ENCODE measurements around the gene DISC1. TPM values are rescaled to one million over a fixed set of nuclear protein-coding genes. Genes with fewer than 3 reads are reported as not detected.

Gene DISC1
- total and polyA plus RNA-seq, 2 experiments from 2014 or later: 0.43 to 1.2 TPM

DNA sequence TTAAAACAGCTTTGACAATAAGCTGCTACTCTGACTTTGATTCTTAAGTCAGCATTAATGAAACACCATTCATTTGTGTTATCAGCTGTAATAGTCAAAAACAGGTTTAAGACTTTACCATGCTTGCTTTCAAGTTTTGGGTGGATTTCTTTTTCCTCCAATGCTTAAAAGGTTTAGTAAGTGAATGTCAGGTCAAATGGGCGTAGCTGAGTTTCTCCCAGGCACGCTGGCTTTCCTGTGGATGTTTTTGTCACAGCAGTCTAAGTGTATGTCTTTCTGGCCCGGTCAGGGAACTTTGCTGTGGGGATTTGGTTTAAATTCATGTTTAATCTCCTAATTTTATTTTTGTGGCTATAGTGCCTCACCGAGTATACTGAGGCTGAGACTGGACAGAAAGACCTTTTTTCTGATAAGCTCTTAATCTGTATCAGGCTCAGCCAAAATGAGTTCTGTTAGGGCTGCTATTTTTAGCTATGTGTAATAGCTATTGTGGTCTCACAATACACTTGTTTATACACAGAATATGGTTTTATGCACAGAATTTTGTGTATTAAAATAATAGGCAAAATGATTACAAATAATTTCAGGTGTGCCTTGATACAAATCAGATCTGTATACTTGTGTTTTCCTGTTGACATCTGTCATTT, 292.8 kb downstream of the DISC1 start:
- 72 to 76% methylated on average over 4 of the region's 4 CpGs for WGBS, 2 experiments (ENCODE audit: low coverage in 1 of 2, low lambda C conversion rate in 2 of 2, missing lambda C conversion rate in 2 of 2)
- no peak overlapping the region for H3K9ac ChIP-seq
- no peaks in the 10 kb centered on the region for H3K27me3 ChIP-seq (replicated peaks; ENCODE audit: insufficient read depth)
- H3F3A ChIP-seq (ENCODE audit: insufficient read depth): no peaks in the 10 kb centered on the region
- no peaks in the 10 kb centered on the region for H3K9me2 ChIP-seq (ENCODE audit: insufficient read depth)
- peaks cover 4% of the 10 kb centered on the region; the same call in 1 of the 2 replicates for H3K4me1 ChIP-seq (ENCODE audit: insufficient read depth)
- H4K20me1 ChIP-seq (ENCODE audit: insufficient read depth): no peaks in the 10 kb centered on the region
- H3K36me3 ChIP-seq (ENCODE audit: low read depth): no peaks in the 10 kb centered on the region
- no peak overlapping the region for H3K27ac ChIP-seq
- H3K9me3 ChIP-seq (ENCODE audit: low read depth): no peaks in the 10 kb centered on the region
- no peak overlapping the region for H3K4me2 ChIP-seq (ENCODE audit: unreplicated experiment)
- no peak for TF ChIP-seq EZH2 (IDR thresholded peaks at IDR 0.05; ENCODE audit: insufficient read depth, poor library complexity, severe bottlenecking)
- TF ChIP-seq EZH2phosphoT487 (IDR thresholded peaks at IDR 0.05; ENCODE audit: insufficient read depth, low read depth): no peak
- no peak overlapping the region for H2AFZ ChIP-seq
- in situ Hi-C loops (cut with MboI): no loop called here
- DNase-seq: no peak
- no peak overlapping the region for H3K4me3 ChIP-seq
- no peaks in the 10 kb centered on the region for H3K79me2 ChIP-seq (ENCODE audit: insufficient read depth)

DNA sequence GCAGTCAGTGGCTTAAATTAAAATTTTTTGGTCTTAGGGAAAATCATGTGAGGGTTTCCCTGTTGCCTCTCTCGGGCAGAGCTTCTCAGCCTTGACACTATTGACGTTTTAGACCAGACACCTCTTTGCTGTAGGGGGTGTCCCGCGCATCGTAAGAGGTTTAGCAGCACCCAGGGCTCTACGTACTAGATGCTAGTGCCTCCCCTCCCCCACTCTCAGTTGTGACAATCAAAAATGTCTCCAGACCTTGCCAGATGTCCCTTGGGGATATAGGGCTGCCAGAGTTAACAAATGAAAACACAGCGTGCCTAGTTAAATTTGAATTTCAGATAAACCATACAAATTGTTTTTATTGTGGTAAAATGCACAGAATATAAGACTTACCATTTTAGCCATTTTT, 293.3 kb downstream of the DISC1 start:
- H2AFZ ChIP-seq: no peak overlapping the region
- H3K9ac ChIP-seq: no peak overlapping the region
- WGBS, 2 experiments (ENCODE audit: low coverage in 1 of 2, low lambda C conversion rate in 2 of 2, missing lambda C conversion rate in 2 of 2): 45 to 65% methylated on average over 7 of the region's 7 CpGs
- H3F3A ChIP-seq (ENCODE audit: insufficient read depth): no peaks in the 10 kb centered on the region
- H3K27me3 ChIP-seq (replicated peaks; ENCODE audit: insufficient read depth): no peaks in the 10 kb centered on the region
- in situ Hi-C loops (cut with MboI): no loop called here
- no peak for TF ChIP-seq EZH2phosphoT487 (IDR thresholded peaks at IDR 0.05; ENCODE audit: insufficient read depth, low read depth)
- no peak for TF ChIP-seq EZH2 (IDR thresholded peaks at IDR 0.05; ENCODE audit: insufficient read depth, poor library complexity, severe bottlenecking)
- no peaks in the 10 kb centered on the region for H3K9me2 ChIP-seq (ENCODE audit: insufficient read depth)
- H3K4me1 ChIP-seq (ENCODE audit: insufficient read depth): peaks cover 4% of the 10 kb centered on the region; the same call in 1 of the 2 replicates
- H3K9me3 ChIP-seq (ENCODE audit: low read depth): no peaks in the 10 kb centered on the region
- no peak for DNase-seq
- H3K27ac ChIP-seq: no peak overlapping the region
- no peaks in the 10 kb centered on the region for H3K36me3 ChIP-seq (ENCODE audit: low read depth)
- no peaks in the 10 kb centered on the region for H3K79me2 ChIP-seq (ENCODE audit: insufficient read depth)
- H3K4me3 ChIP-seq: no peak overlapping the region
- H4K20me1 ChIP-seq (ENCODE audit: insufficient read depth): no peaks in the 10 kb centered on the region
- H3K4me2 ChIP-seq (ENCODE audit: unreplicated experiment): no peak overlapping the region

GRCh38 chr1:231921646-231922345, 295.2 kb downstream of the DISC1 start:
- H3K27me3 ChIP-seq (replicated peaks; ENCODE audit: insufficient read depth): no peaks in the 10 kb centered on the region
- H3K9me3 ChIP-seq (ENCODE audit: low read depth): no peaks in the 10 kb centered on the region
- no peak for DNase-seq
- no peaks in the 10 kb centered on the region for H4K20me1 ChIP-seq (ENCODE audit: insufficient read depth)
- in situ Hi-C loops (cut with MboI): no loop called here
- H3K36me3 ChIP-seq (ENCODE audit: low read depth): no peaks in the 10 kb centered on the region
- 72 to 75% methylated on average over 4 of the region's 4 CpGs for WGBS, 2 experiments (ENCODE audit: low coverage in 1 of 2, low lambda C conversion rate in 2 of 2, missing lambda C conversion rate in 2 of 2)
- no peak overlapping the region for H3K9ac ChIP-seq
- H3K79me2 ChIP-seq (ENCODE audit: insufficient read depth): no peaks in the 10 kb centered on the region
- H3K4me3 ChIP-seq: no peak overlapping the region
- no peak overlapping the region for H2AFZ ChIP-seq
- H3K27ac ChIP-seq: no peak overlapping the region
- no peaks in the 10 kb centered on the region for H3K9me2 ChIP-seq (ENCODE audit: insufficient read depth)
- H3K4me2 ChIP-seq (ENCODE audit: unreplicated experiment): no peak overlapping the region
- no peak for TF ChIP-seq EZH2 (IDR thresholded peaks at IDR 0.05; ENCODE audit: insufficient read depth, poor library complexity, severe bottlenecking)
- no peak for TF ChIP-seq EZH2phosphoT487 (IDR thresholded peaks at IDR 0.05; ENCODE audit: insufficient read depth, low read depth)
- peaks cover 4% of the 10 kb centered on the region; the same call in 1 of the 2 replicates for H3K4me1 ChIP-seq (ENCODE audit: insufficient read depth)
- no peaks in the 10 kb centered on the region for H3F3A ChIP-seq (ENCODE audit: insufficient read depth)

- Histone ChIP-seq H4K20me1 (ENCODE audit: insufficient read depth) (no peaks in the 10 kb centered on the region), H2AFZ (no peak overlapping the region), H3K36me3 (ENCODE audit: low read depth) (no peaks in the 10 kb centered on the region), H3K4me3 (no peak overlapping the region), H3K9me3 (ENCODE audit: low read depth) (no peaks in the 10 kb centered on the region), H3F3A (ENCODE audit: insufficient read depth) (no peaks in the 10 kb centered on the region), H3K4me1 (ENCODE audit: insufficient read depth) (peaks cover 4% of the 10 kb centered on the region; the same call in 1 of the 2 replicates), H3K27me3 (replicated peaks; ENCODE audit: insufficient read depth) (no peaks in the 10 kb centered on the region), H3K4me2 (ENCODE audit: unreplicated experiment) (no peak overlapping the region), H3K9ac (no peak overlapping the region), H3K79me2 (ENCODE audit: insufficient read depth) (no peaks in the 10 kb centered on the region), H3K27ac (no peak overlapping the region), H3K9me2 (ENCODE audit: insufficient read depth) (no peaks in the 10 kb centered on the region)
- peak; percentile 37 for DNase-seq
- TF ChIP-seq EZH2 (IDR thresholded peaks at IDR 0.05; ENCODE audit: insufficient read depth, poor library complexity, severe bottlenecking): no peak
- no peak for TF ChIP-seq EZH2phosphoT487 (IDR thresholded peaks at IDR 0.05; ENCODE audit: insufficient read depth, low read depth)
- 85 to 88% methylated on average over 12 of the region's 12 CpGs for WGBS, 2 experiments (ENCODE audit: low coverage in 1 of 2, low lambda C conversion rate in 2 of 2, missing lambda C conversion rate in 2 of 2)
- in situ Hi-C loops (cut with MboI): no loop called here
Measured at GRCh38 chr1:231923491-231924041, 297.0 kb downstream of the DISC1 start.

Data from GM23248 (cell line).